ENCODE data around the gene NSDHL. TPM values are rescaled to one million over a fixed set of nuclear protein-coding genes. Genes with fewer than 3 reads are reported as not detected.

Gene NSDHL
- total and polyA plus RNA-seq, 2 of the 4 experiments (the other 2 are of a cell fraction): 22.8 to 26.0 TPM

DNA sequence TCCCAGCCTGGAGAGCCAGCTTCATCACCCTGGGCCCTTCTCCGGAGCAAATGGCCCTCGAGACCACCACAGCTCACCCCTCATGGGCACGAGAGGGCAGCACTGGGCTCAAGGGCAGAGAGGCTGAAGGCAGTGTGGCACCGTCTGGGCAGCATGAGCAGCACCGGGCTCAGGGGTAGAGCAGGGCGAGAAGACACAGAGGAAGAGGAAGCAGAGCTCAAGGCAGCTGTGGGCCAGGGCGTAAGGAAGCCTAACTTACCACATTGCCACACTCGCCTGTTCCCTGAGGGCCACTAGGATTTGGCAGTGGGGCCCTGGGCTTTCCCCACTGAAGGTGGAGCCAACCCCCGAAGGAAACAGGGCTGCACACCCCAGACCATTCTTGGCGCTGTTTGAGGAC is 82.5 kb downstream of the NSDHL start:
- H3K27ac ChIP-seq (ENCODE audit: insufficient read depth, low read length): no peak overlapping the region
- no peak overlapping the region for H3K4me3 ChIP-seq (ENCODE audit: insufficient read depth, low read depth, low read length)
- TF ChIP-seq CHD1 (IDR thresholded peaks at IDR 0.05; ENCODE audit: low read depth, low read length) (no peak), MAFK (IDR thresholded peaks at IDR 0.05; ENCODE audit: low read depth, low read length) (no peak), SMC3 (IDR thresholded peaks at IDR 0.05; ENCODE audit: low read depth, low read length) (no peak), RCOR1 (IDR thresholded peaks at IDR 0.05; ENCODE audit: insufficient replicate concordance, low read length) (no peak), BHLHE40 (IDR thresholded peaks at IDR 0.05; ENCODE audit: low read depth, low read length) (no peak), MXI1 (IDR thresholded peaks at IDR 0.05; ENCODE audit: borderline replicate concordance, low read depth, low read length) (no peak), NFE2L2 (IDR thresholded peaks at IDR 0.05; ENCODE audit: low read depth, low read length) (no peak)
- ATAC-seq (ENCODE audit: low read depth): no peak
- no peak for DNase-seq
- H3K9me3 ChIP-seq (ENCODE audit: control insufficient read depth, insufficient read depth, low read length): no peaks in the 10 kb centered on the region; the same call in 1 of the 2 replicates
- no peak overlapping the region for H3K18ac ChIP-seq (ENCODE audit: low read depth, low read length)
- H3K27me3 ChIP-seq (ENCODE audit: control insufficient read depth, insufficient read depth, low read length): no peaks in the 10 kb centered on the region; the same call in 1 of the 2 replicates
- no peak overlapping the region for H4K8ac ChIP-seq (ENCODE audit: low read depth in 2 of 2, low read length in 2 of 2)
- H2AFZ ChIP-seq (replicated peaks; ENCODE audit: low read length, poor library complexity): no peak overlapping the region
- H3K79me1 ChIP-seq (ENCODE audit: low read depth in 1 of 2, low read length in 2 of 2): no peaks in the 10 kb centered on the region
- no TSS peak for BruUV-seq (replicated peaks)
- H2BK15ac ChIP-seq (ENCODE audit: low read depth, low read length): no peak overlapping the region
- H3K14ac ChIP-seq (replicated peaks; ENCODE audit: low read depth, low read length): no peak overlapping the region
- no peak overlapping the region for H2AK5ac ChIP-seq (ENCODE audit: low read depth, low read length)
- no peaks in the 10 kb centered on the region for H3K36me3 ChIP-seq (ENCODE audit: control insufficient read depth, insufficient read depth, low read length)
- ChIA-PET POLR2A (ENCODE audit: unreplicated experiment) (no interaction called here), CTCF (no interaction called here)
- H4K91ac ChIP-seq (ENCODE audit: insufficient read depth, low read depth, low read length): no peak overlapping the region
- H4K5ac ChIP-seq (ENCODE audit: low read depth, low read length): no peak overlapping the region
- H2AK9ac ChIP-seq (replicated peaks; ENCODE audit: low read depth, low read length, poor library complexity): no peak overlapping the region
- H3K4me2 ChIP-seq (ENCODE audit: low read depth, low read length): no peak overlapping the region
- no peak overlapping the region for H3K56ac ChIP-seq (ENCODE audit: extremely low read depth, insufficient read depth, low read length)
- H4K20me1 ChIP-seq (ENCODE audit: insufficient read depth, low read length): no peaks in the 10 kb centered on the region
- no peaks in the 10 kb centered on the region for H3K9me1 ChIP-seq (ENCODE audit: insufficient read depth, low read length)
- H3K4me1 ChIP-seq (ENCODE audit: control insufficient read depth, insufficient read depth, low read length): no peaks in the 10 kb centered on the region
- H2BK5ac ChIP-seq (ENCODE audit: low read depth, low read length, poor library complexity, severe bottlenecking): no peak overlapping the region
- intact Hi-C loops (cut with micrococcal nuclease): no loop called here
- H3K4ac ChIP-seq (ENCODE audit: low read depth, low read length): no peak overlapping the region
- H3K9ac ChIP-seq (ENCODE audit: low read depth, low read length): no peak overlapping the region
- 67% methylated on average over 1 of the region's 10 CpGs; no CpG with 5 or more reads in 1 of the 2 experiments for WGBS, 2 experiments (ENCODE audit: extremely low coverage in 2 of 2, insufficient read length in 1 of 2)
- no peak overlapping the region for H2BK120ac ChIP-seq (ENCODE audit: low read depth, low read length)
- no peak overlapping the region for H2BK20ac ChIP-seq (ENCODE audit: low read depth, low read length)
- no peak overlapping the region for H3K23ac ChIP-seq (ENCODE audit: low read depth, low read length)
- in situ Hi-C loops (cut with MboI; ENCODE audit: low sequenced_read_pairs): no loop called here
- dilution Hi-C loops (cut with HindIII; ENCODE audit: low sequenced_read_pairs, unreplicated experiment): no loop called here
